DMS153 (cell line): ENCODE results near the gene ISM1.

Experiments used
- DNase-seq: peaks from one replicate; lab custom pipeline; 2025; lab: John Stamatoyannopoulos, UW

Gene ISM1

GRCh38 chr20:13256606-13257005, 35.5 kb downstream of the ISM1 start:
- no peak for DNase-seq

GRCh38 chr20:13259921-13260320, 38.8 kb downstream of the ISM1 start:
- peak; percentile 85 for DNase-seq

GRCh38 chr20:13260650-13261279, 39.7 kb downstream of the ISM1 start:
- no peak for DNase-seq

DNA sequence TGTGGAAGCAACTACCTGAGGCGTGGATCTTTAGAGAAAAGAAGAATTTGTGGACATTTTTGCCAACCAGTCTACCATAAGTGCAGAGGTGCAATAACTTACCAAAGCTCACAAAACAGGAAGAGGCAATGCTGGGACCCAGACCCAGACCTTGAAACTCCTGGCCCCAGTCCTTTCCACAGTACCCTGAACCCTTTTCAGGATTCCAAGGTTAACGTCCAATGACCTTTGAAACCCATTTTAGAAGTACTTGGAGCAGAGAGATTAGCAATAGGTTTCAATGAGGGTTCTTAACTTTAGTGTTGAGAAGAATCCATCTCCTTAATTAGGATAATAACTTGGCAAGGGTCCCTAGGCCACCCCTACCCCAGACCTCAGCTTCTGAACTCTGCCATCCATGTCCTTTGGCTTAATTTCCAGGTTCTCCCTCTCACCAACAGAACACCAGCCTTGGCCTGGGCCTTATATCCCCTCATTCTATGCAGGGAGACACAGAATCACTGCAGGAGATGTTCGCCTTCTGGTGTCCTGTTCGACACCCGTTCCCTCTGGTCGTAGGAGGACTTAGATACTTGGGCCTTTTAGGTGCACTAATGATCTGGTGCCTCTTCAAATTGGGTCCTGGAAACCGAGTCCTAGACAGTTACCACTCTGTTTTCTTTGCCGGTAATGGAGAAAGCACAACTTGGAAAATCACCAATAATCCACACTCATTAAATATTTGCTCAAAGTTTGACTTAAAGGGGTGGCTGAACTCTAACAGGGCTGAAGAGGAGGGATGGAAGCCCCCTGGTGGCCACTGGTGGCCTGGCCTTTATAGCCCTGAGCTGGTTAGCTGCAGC, 40.6 kb downstream of the ISM1 start:
- peak; percentile 17 for DNase-seq

DNA sequence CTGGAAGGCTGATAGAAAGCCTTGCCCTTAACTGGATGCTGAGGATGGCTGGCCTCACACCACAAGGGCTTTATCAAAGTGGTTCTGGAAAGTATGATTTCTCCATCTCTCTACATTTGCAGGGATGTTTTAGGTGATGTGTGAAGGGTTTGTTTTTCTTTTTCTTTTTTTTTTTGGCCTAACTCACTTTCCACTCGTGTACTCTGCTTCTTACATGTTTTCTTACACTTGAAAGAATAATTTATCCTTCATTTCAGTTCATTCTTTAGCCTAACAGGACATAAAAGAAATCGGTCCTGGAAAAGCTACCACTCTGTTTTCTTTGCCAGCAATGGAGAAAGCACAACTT, 41.2 kb downstream of the ISM1 start:
- no peak for DNase-seq

- DNase-seq: no peak
Observed at GRCh38 chr20:13262671-13263360, 41.7 kb downstream of the ISM1 start.

DNA sequence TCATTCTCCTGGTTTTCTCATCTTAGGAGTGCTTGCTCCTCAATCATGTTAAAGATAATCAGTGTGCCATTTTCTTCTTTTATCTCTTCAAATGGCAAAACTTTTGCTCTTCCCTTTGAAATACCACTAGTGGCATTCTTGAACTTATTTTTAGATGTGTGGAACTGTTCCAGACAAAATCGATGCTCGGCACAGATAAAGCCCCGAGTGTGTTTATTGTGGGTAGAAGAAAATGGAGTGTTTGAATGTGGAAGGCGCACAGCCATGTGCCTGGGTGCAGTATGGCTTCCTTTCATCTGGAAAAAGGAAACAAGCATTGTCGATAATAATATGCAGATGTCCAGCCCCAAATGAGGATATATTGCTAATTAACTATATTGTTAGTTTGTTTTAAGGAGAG, 42.4 kb downstream of the ISM1 start:
- no peak for DNase-seq

GRCh38 chr20:13264907-13265306, 43.8 kb downstream of the ISM1 start:
- DNase-seq: no peak

- no peak for DNase-seq
Observed at GRCh38 chr20:13265941-13266340, 44.9 kb downstream of the ISM1 start.

- DNase-seq: no peak
Observed at GRCh38 chr20:13267231-13267630, 46.2 kb downstream of the ISM1 start.

- no peak for DNase-seq
Observed at GRCh38 chr20:13268953-13269352, 47.9 kb downstream of the ISM1 start.

GRCh38 chr20:13270211-13270610, 49.1 kb downstream of the ISM1 start:
- DNase-seq: no peak

- no peak for DNase-seq
Observed at GRCh38 chr20:13271098-13271497, 50.0 kb downstream of the ISM1 start.

DNA sequence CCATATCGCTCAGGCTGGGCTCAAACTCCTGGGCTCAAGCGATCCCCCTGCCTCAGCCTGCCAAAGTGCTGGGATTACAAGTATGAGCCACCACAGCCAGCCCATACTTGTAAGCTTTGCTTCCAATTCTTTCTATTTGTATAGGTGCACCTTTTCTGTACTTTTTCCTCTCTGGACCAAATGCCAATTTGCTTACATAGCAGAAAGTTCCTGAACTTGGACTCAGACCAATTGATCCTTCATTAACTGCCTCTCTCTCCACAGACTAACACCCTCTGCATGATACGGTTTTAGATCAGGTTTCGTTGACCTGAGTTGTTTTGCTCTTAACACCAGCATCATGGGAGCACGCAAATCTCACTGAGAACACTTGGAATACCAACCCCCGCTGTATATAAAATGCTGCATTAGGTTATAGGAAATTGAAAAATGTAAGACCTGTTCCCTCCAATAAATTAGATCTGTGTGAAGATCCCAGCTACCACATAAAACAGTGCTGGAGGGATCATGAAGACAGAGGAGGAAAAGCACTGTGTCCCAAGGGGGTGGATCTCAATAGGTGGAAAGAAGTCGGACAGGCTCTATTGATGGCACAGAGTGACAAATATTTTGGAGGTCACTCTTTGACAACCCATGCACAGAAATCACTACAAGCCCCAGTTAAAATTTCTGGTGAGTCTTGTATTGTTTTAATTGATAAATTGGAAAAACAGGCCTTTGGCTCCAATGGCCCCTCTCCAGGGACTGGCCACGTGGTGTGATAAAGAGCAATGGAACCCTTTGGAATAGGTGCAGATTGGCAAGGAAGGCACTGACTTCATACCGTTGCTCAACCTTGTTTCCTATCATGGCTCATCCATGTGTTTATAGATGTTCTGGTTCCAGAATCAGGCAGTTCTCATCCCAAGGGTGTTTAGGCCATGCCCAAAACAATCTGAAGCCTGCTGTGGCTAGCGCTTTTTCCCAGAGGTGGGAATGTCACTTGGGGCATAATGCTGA, 51.2 kb downstream of the ISM1 start:
- no peak for DNase-seq

GRCh38 chr20:13274275-13274861, 53.3 kb downstream of the ISM1 start:
- no peak for DNase-seq

GRCh38 chr20:13276945-13277541, 56.0 kb downstream of the ISM1 start:
- no peak for DNase-seq

GRCh38 chr20:13277663-13278295, 56.7 kb downstream of the ISM1 start:
- DNase-seq: no peak

- no peak for DNase-seq
Observed at GRCh38 chr20:13278812-13279570, 57.9 kb downstream of the ISM1 start.

GRCh38 chr20:13280609-13281324, 59.7 kb downstream of the ISM1 start:
- no peak for DNase-seq
